ENCODE measurements around the gene BUB1B.

Gene BUB1B

GRCh38 chr15:40269604-40270003, 108.7 kb downstream of the BUB1B start:
- no peak overlapping the region for H3K4me3 ChIP-seq (ENCODE audit: low read length)
- DNase-seq (ENCODE audit: low read depth): no peak
- TF ChIP-seq CTCF (conservative IDR thresholded peaks at IDR 0.05; ENCODE audit: low read depth, low read length): no peak

- H3K4me3 ChIP-seq (ENCODE audit: low read length): no peak overlapping the region
- TF ChIP-seq CTCF (conservative IDR thresholded peaks at IDR 0.05; ENCODE audit: low read depth, low read length): no peak
- DNase-seq (ENCODE audit: low read depth): no peak
Measured at GRCh38 chr15:40270246-40270995, 109.6 kb downstream of the BUB1B start.

Measured in retinal pigment epithelial cell (primary cell).